ENCODE measurements around the gene DPPA3. TPM values are rescaled to one million over a fixed set of nuclear protein-coding genes. Genes with fewer than 3 reads are reported as not detected.
A peak's percentile ranks its signal among the peaks of the same experiment; 100 is the strongest.

Gene DPPA3
- total and polyA plus RNA-seq, 9 of the 15 experiments (the other 6 are each of a cell fraction or from before 2014, with no cell fraction given): not detected

GRCh38 chr12:7748852-7749251 is 37.6 kb downstream of the DPPA3 start (continued):
- TF ChIP-seq CUX1 (CRISPR knock-in tag; IDR thresholded peaks at IDR 0.05) (no peak), ZNF165 (CRISPR knock-in tag; IDR thresholded peaks at IDR 0.05; ENCODE audit: borderline replicate concordance) (no peak), PRPF4 (IDR thresholded peaks at IDR 0.05; ENCODE audit: insufficient read depth, low read depth, low read length, poor library complexity, severe bottlenecking) (no peak), HDAC6 (IDR thresholded peaks at IDR 0.05; ENCODE audit: low read depth, low read length) (no peak), TGIF2 (CRISPR knock-in tag; IDR thresholded peaks at IDR 0.05) (no peak), TAL1 (IDR thresholded peaks at IDR 0.05) (peak; percentile 33; the same call in 1 of the 2 replicates), SMARCA5 (IDR thresholded peaks at IDR 0.05) (no peak), E2F4 (CRISPR knock-in tag; IDR thresholded peaks at IDR 0.05; ENCODE audit: low read depth) (no peak), PHF21A (IDR thresholded peaks at IDR 0.05; ENCODE audit: borderline replicate concordance, low read depth) (no peak), PHF20 (IDR thresholded peaks at IDR 0.05; ENCODE audit: partially characterized antibody) (no peak), TARDBP (IDR thresholded peaks at IDR 0.05) (no peak), EHMT2 (IDR thresholded peaks at IDR 0.05) (no peak), XRCC4 (IDR thresholded peaks at IDR 0.05; ENCODE audit: extremely low read depth, insufficient read depth, insufficient read length) (no peak), CEBPG (CRISPR knock-in tag; IDR thresholded peaks at IDR 0.05) (no peak), CEBPG (tag; conservative IDR thresholded peaks at IDR 0.05 in 1 of 2, IDR thresholded peaks at IDR 0.05 in 1 of 2) (peak; percentile 33 to 56; a peak in 3 of 4 replicates), DNMT1 (IDR thresholded peaks at IDR 0.05) (no peak), NCOA2 (IDR thresholded peaks at IDR 0.05; ENCODE audit: partially characterized antibody in 2 of 2) (no peak), CREBBP (IDR thresholded peaks at IDR 0.05; ENCODE audit: low read depth, low read length) (no peak), ATF2 (CRISPR knock-in tag; IDR thresholded peaks at IDR 0.05) (no peak)

Data from K562 (cell line).